K562 (cell line): Measurements from ENCODE around the gene CRYBG3. TPM values are rescaled to one million over a fixed set of nuclear protein-coding genes. Genes with fewer than 3 reads are reported as not detected.

Source experiments
- ATF3 ChIP-seq, 2 experiments: fragments of 450-650 bp in 1 of 2; sonication (generic) in 1 of 2; formaldehyde crosslinking in 1 of 2; IDR thresholded peaks in 1 of 2; conservative IDR thresholded peaks in 1 of 2; 2 replicates each; pipeline versions ENCODE4 v1.6.1 to v1.8.1; 2016 to 2023; ENCODE audit warnings: mild to moderate bottlenecking in 2 of 2, moderate library complexity in 2 of 2, inconsistent platforms in 1 of 2, missing genetic modification reagents in 1 of 2
- BCOR ChIP-seq: fragments of 450-650 bp; IDR thresholded peaks from 2 replicates; pipeline ENCODE4 v1.6.1; 2016
- CCAR2 ChIP-seq: fragments of 200-400 bp; formaldehyde crosslinking; IDR thresholded peaks from 2 replicates; pipeline ENCODE4 v1.6.1; 2017; ENCODE audit warnings: mild to moderate bottlenecking, low read depth, low read length
- CEBPZ ChIP-seq: fragments of 150-350 bp; IDR thresholded peaks from 2 replicates; pipeline ENCODE4 v1.6.1; 2014; ENCODE audit warnings: low read depth, mild to moderate bottlenecking, low read length, borderline replicate concordance
- DACH1 ChIP-seq: fragments of 450-650 bp; IDR thresholded peaks from 2 replicates; pipeline ENCODE4 v1.6.1; 2018; ENCODE audit not compliant: partially characterized antibody
- HDAC6 ChIP-seq: IDR thresholded peaks from 2 replicates; pipeline ENCODE4 v1.6.1; 2012; ENCODE audit warnings: low read depth, mild to moderate bottlenecking, control low read depth, inconsistent platforms, low read length, moderate library complexity
- IRF9 ChIP-seq: fragments of 450-650 bp; IDR thresholded peaks from 2 replicates; pipeline ENCODE4 v1.6.1; 2016; ENCODE audit warnings: missing biosample characterization, missing genetic modification characterization
- KAT8 ChIP-seq: fragments of 450-650 bp; IDR thresholded peaks from 2 replicates; pipeline ENCODE4 v1.6.1; 2016; ENCODE audit warnings: low read depth, mild to moderate bottlenecking
- MAFK ChIP-seq: IDR thresholded peaks from 2 replicates; pipeline ENCODE4 v1.6.1; 2011; ENCODE audit warnings: low read length, improper control_type of control experiment
- MAZ ChIP-seq, 2 experiments: fragments of 450-650 bp in 1 of 2; sonication (generic) in 1 of 2; formaldehyde crosslinking; IDR thresholded peaks in 1 of 2; conservative IDR thresholded peaks in 1 of 2; 2 replicates each; pipeline versions ENCODE4 v1.4.0 to v1.5.0; 2020; ENCODE audit warnings: mild to moderate bottlenecking in 1 of 2, missing genetic modification reagents in 1 of 2
- MTA2 ChIP-seq: fragments of 450-650 bp; IDR thresholded peaks from 2 replicates; pipeline ENCODE4 v1.6.1; 2016; ENCODE audit warnings: low read depth
- NR3C1 ChIP-seq: sonication (generic); formaldehyde crosslinking; IDR thresholded peaks from 2 replicates; pipeline ENCODE4 v1.8.1; 2022; ENCODE audit warnings: missing genetic modification reagents
- WHSC1 ChIP-seq: IDR thresholded peaks from one replicate; pipeline ENCODE4 v1.6.1; 2012; ENCODE audit warnings: low read length, control low read depth, inconsistent platforms
- ZBTB11 ChIP-seq, 3 experiments: fragments of 200-800 bp in 1 of 3; fragments of 250-450 bp in 1 of 3; fragments of 450-650 bp in 1 of 3; sonication (Bioruptor Pico) in 1 of 3; sonication (Bioruptor generic) in 1 of 3; formaldehyde crosslinking in 1 of 3; IDR thresholded peaks; 2 replicates each; pipeline versions ENCODE4 v1.6.1 to v1.8.0; 2016 to 2022; ENCODE audit warnings: mild to moderate bottlenecking in 2 of 3, missing genetic modification characterization in 2 of 3, missing compliant biosample characterization in 1 of 3, moderate library complexity in 1 of 3
- ZBTB2 ChIP-seq: fragments of 450-650 bp; IDR thresholded peaks from 2 replicates; pipeline ENCODE4 v1.6.1; 2016; ENCODE audit warnings: antibody characterized with exemption
- ZFP30 ChIP-seq: fragments of 250-450 bp; sonication (Bioruptor Pico); IDR thresholded peaks from 2 replicates; pipeline ENCODE4 v1.8.0; 2022; ENCODE audit warnings: moderate library complexity, mild to moderate bottlenecking, inconsistent platforms, borderline replicate concordance
- ZNF184 ChIP-seq: sonication (generic); formaldehyde crosslinking; IDR thresholded peaks from 2 replicates; pipeline ENCODE4 v1.5.0; 2020; ENCODE audit warnings: missing genetic modification reagents
- ZNF780A ChIP-seq: fragments of 250-450 bp; sonication (Bioruptor Pico); IDR thresholded peaks from 2 replicates; pipeline ENCODE4 v1.5.0; 2021; ENCODE audit warnings: mild to moderate bottlenecking
- polyA plus RNA-seq, 8 experiments: library from polyadenylated mRNA; depleted of rRNA in 4 of 8; stranded (reverse) in 5 of 8; unstranded in 3 of 8; fragments of >200 nt; fragmentation: Nextera tagmentation in 2 of 8; fragmentation: Illumina TruSeq in 1 of 8; extraction: Ambion mirVana in 2 of 8; extraction: Trizol in 1 of 8; gene quantifications; 2 replicates each; pipeline versions ENCODE4 v1.2.1 to v1.2.3, GENCODE V29; 2011 to 2014; ENCODE audit warnings: inconsistent platforms in 1 of 8, missing spikeins in 1 of 8
- total RNA-seq, 7 experiments: library from RNA; depleted of rRNA in 6 of 7; stranded (reverse); fragments of >200 nt in 6 of 7; fragmentation: Illumina TruSeq in 2 of 7; extraction: Trizol in 2 of 7; gene quantifications; 2 replicates each; pipeline versions ENCODE4 v1.2.1 to v1.2.3, GENCODE V29; 2011 to 2021; ENCODE audit warnings: low replicate concordance in 1 of 7

The CRYBG3 gene
- total and polyA plus RNA-seq, 9 of the 15 experiments (the other 6 are each of a cell fraction or from before 2014, with no cell fraction given), result 0.08 to 0.72 (median 0.18) TPM

GRCh38 chr3:97910931-97911351, 89.1 kb downstream of the CRYBG3 start (continued):
- no peak for TF ChIP-seq NR3C1
- no peak for TF ChIP-seq CCAR2
- no peak for TF ChIP-seq ZNF184 (CRISPR knock-in tag)
- TF ChIP-seq ZBTB11 (CRISPR knock-in tag; IDR thresholded peaks at IDR 0.05), result no peak
- TF ChIP-seq ZBTB2, result peak; percentile 30; the same call in 1 of the 2 replicates
- no peak for TF ChIP-seq KAT8
- no peak for TF ChIP-seq MAFK
- TF ChIP-seq MAZ (CRISPR knock-in tag; conservative IDR thresholded peaks at IDR 0.05 in 1 of 2, IDR thresholded peaks at IDR 0.05 in 1 of 2), result 0 out of 4 replicates have a peak, but pooled peaks of 1 of the 2 experiments have one; percentile 24
- peak; percentile 10 for TF ChIP-seq DACH1
- TF ChIP-seq HDAC6, result no peak
- TF ChIP-seq ATF3 (IDR thresholded peaks at IDR 0.05), result 0 out of 2 replicates have a peak, but pooled peaks have one; percentile 18
- TF ChIP-seq ATF3 (CRISPR knock-in tag; conservative IDR thresholded peaks at IDR 0.05), result no peak
- no peak for TF ChIP-seq IRF9
- no peak for TF ChIP-seq ZFP30 (CRISPR knock-in tag)
- no peak for TF ChIP-seq CEBPZ
- TF ChIP-seq BCOR, result no peak
- peak; percentile 58 for TF ChIP-seq MTA2
- no peak for TF ChIP-seq WHSC1
- TF ChIP-seq ZNF780A, result no peak
